Spleen (tissue), 11 donors: ENCODE results near the gene UXS1. TPM values are rescaled to one million over a fixed set of nuclear protein-coding genes. Genes with fewer than 3 reads are reported as not detected.

ENCODE experiments used
- DNase-seq: peaks from one replicate; pipeline ENCODE4 v3.0.0-alpha.2; 2020
- H3K27ac ChIP-seq, 8 donors: fragments of 200-600 bp; sonication (generic) in 7 of 8; 1 replicate in 4 of 8; 2 replicates in 4 of 8; pipeline versions ENCODE4 v1.5.0 to v1.8.0; 2016 to 2021; ENCODE audit warnings: inconsistent platforms in 4 of 8, mild to moderate bottlenecking in 4 of 8, moderate library complexity in 1 of 8
- H3K27me3 ChIP-seq, 7 donors: fragments of 200-600 bp; sonication (generic) in 6 of 7; replicated peaks in 1 of 7; 1 replicate in 4 of 7; 2 replicates in 3 of 7; pipeline versions ENCODE4 v1.5.0 to v1.8.0; 2016 to 2021; ENCODE audit warnings: inconsistent platforms in 3 of 7, mild to moderate bottlenecking in 1 of 7
- H3K36me3 ChIP-seq, 6 donors: fragments of 200-600 bp; sonication (generic) in 5 of 6; 1 replicate in 4 of 6; 2 replicates in 2 of 6; pipeline versions ENCODE4 v1.5.0 to v1.8.0; 2016 to 2021; ENCODE audit warnings: inconsistent platforms in 2 of 6
- H3K4me1 ChIP-seq, 6 donors: fragments of 200-600 bp; sonication (generic) in 5 of 6; 1 replicate in 3 of 6; 2 replicates in 3 of 6; pipeline versions ENCODE4 v1.5.0 to v1.8.0; 2016 to 2021; ENCODE audit warnings: inconsistent platforms in 3 of 6
- H3K4me3 ChIP-seq, 8 donors: fragments of 200-600 bp; sonication (generic) in 7 of 8; 1 replicate in 4 of 8; 2 replicates in 4 of 8; pipeline versions ENCODE4 v1.5.0 to v1.8.0; 2016 to 2021; ENCODE audit warnings: inconsistent platforms in 4 of 8, mild to moderate bottlenecking in 4 of 8, moderate library complexity in 2 of 8
- H3K9me3 ChIP-seq, 8 donors: fragments of 200-600 bp; sonication (generic) in 7 of 8; 1 replicate in 4 of 8; 2 replicates in 4 of 8; pipeline versions ENCODE4 v1.5.0 to v1.8.0; 2016 to 2021; ENCODE audit warnings: inconsistent platforms in 4 of 8
- CTCF ChIP-seq, 11 experiments: fragments of 200-600 bp in 7 of 11; fragments of 450-650 bp in 4 of 11; sonication (generic) in 4 of 11; IDR thresholded peaks in 8 of 11; conservative IDR thresholded peaks in 3 of 11; 1 replicate in 7 of 11; 2 replicates in 4 of 11; pipeline versions ENCODE4 v1.4.0 to v1.8.0; 2016 to 2021; ENCODE audit warnings: antibody characterized with exemption in 11 of 11, inconsistent platforms in 4 of 11, mild to moderate bottlenecking in 1 of 11
- POLR2A ChIP-seq, 3 donors: fragments of 450-650 bp; IDR thresholded peaks; one replicate each; pipeline ENCODE4 v1.5.1; 2017; ENCODE audit warnings: antibody characterized with exemption in 3 of 3, mild to moderate bottlenecking in 1 of 3
- POLR2AphosphoS5 ChIP-seq, 3 donors: sonication (generic); formaldehyde crosslinking; IDR thresholded peaks; one replicate each; pipeline ENCODE4 v1.5.1; 2017; ENCODE audit warnings: antibody characterized with exemption in 3 of 3
- WGBS, 5 donors: extraction: QIAGEN DNeasy Blood & Tissue Kit in 3 of 5; methylation state at CpG; one replicate each; pipeline versions ENCODE4 v1.1.5 to v1.1.7; 2013 to 2018; 5-methylcytosine and 5-hydroxymethylcytosine counted together
- intact Hi-C: fragments of 100-400 bp; cut with DNase I; formaldehyde crosslinking; loops from one replicate; pipeline ENCODE4 v1.15.0; 2023; ENCODE audit warnings: low total_unique reads
- polyA plus RNA-seq, 3 donors: library from polyadenylated mRNA; stranded (reverse); fragments of 200-250 nt; gene quantifications; one replicate each; pipeline ENCODE4 v1.2.1, GENCODE V29; 2013
- total RNA-seq, 7 donors: library from RNA; depleted of rRNA in 3 of 7; stranded (reverse); fragments of >200 nt in 3 of 7; fragmentation: NEBNext Ultra II Directional in 4 of 7; extraction: Animal tissue kit (Norgen Biotek cat#: 25700) in 4 of 7; gene quantifications; one replicate each; pipeline versions ENCODE4 v1.1.0 to v1.2.1, GENCODE V29; 2016 to 2021
- donor health status: healthy with polysubstance abuse.
- donor health status: DM: no; HTN: no; CAD: no; lungs with moderate emphysema.
- donor health status: DM: no; HTN: no; CAD: no.
- donor health status: Bipolar disorder and iron deficiency.
- donor health status: healthy.
- donor health status: DM: no; HTN: no; CAD: no.
- donor health status: DM: yes; HTN: yes; CAD: no.

Gene UXS1
- total and polyA plus RNA-seq, 10 donors: 9.5 to 60.1 (median 40.3) TPM

- DNase-seq: peak; percentile 92
- Histone ChIP-seq H3K4me1 (peaks cover 24 to 67% (median 53%) of the 10 kb centered on the region in 6 donors), H3K4me3 (peak overlapping the region; percentile 67 to 99 (median 94)), H3K27me3 (no peaks in the 10 kb centered on the region), H3K27ac (peak overlapping the region; percentile 30 to 93 (median 86)), H3K9me3 (no peaks in the 10 kb centered on the region), H3K36me3 (no peaks in the 10 kb centered on the region)
- TF ChIP-seq POLR2AphosphoS5 (IDR thresholded peaks at IDR 0.05) (peak in 1 of 3 donors; percentile 22), POLR2A (IDR thresholded peaks at IDR 0.05) (no peak)
- 1 to 4% (median 3%) methylated on average over 16 to 30 of the region's 30 CpGs for WGBS, 5 donors
- intact Hi-C loops: no loop called here
Observed at GRCh38 chr2:106192752-106193689, 1.1 kb downstream of the UXS1 start.

- no peak overlapping the region for H3K27ac ChIP-seq
- H3K27me3 ChIP-seq: no peaks in the 10 kb centered on the region
- no peaks in the 10 kb centered on the region for H3K9me3 ChIP-seq
- DNase-seq: no peak
- H3K4me3 ChIP-seq: no peak overlapping the region
- 82 to 92% (median 88%) methylated on average over 5 of the region's 5 CpGs for WGBS, 5 donors
- no peaks in the 10 kb centered on the region for H3K36me3 ChIP-seq
- H3K4me1 ChIP-seq: peaks cover 24 to 82% (median 58%) of the 10 kb centered on the region in 6 donors
- TF ChIP-seq CTCF (IDR thresholded peaks at IDR 0.05 in 8 of 11, conservative IDR thresholded peaks at IDR 0.05 in 3 of 11) (no peak), POLR2A (IDR thresholded peaks at IDR 0.05) (no peak), POLR2AphosphoS5 (IDR thresholded peaks at IDR 0.05) (no peak)
- intact Hi-C loops: no loop called here
Observed at GRCh38 chr2:106191511-106192016, 2.5 kb downstream of the UXS1 start.

- H3K9me3 ChIP-seq: no peaks in the 10 kb centered on the region
- H3K4me3 ChIP-seq: no peak overlapping the region
- DNase-seq: no peak
- no peaks in the 10 kb centered on the region for H3K27me3 ChIP-seq
- H3K4me1 ChIP-seq: peaks cover 23 to 88% (median 53%) of the 10 kb centered on the region in 6 donors
- peak overlapping the region; percentile 46 to 79 (median 70) for H3K27ac ChIP-seq
- TF ChIP-seq POLR2A (IDR thresholded peaks at IDR 0.05): no peak
- no peak for TF ChIP-seq POLR2AphosphoS5 (IDR thresholded peaks at IDR 0.05)
- TF ChIP-seq CTCF (IDR thresholded peaks at IDR 0.05 in 8 of 11, conservative IDR thresholded peaks at IDR 0.05 in 3 of 11): no peak
- WGBS, 5 donors: 72 to 78% (median 75%) methylated on average over 5 of the region's 5 CpGs
- no peaks in the 10 kb centered on the region for H3K36me3 ChIP-seq
- intact Hi-C loops: no loop called here
Observed at GRCh38 chr2:106189764-106190468, 4.2 kb downstream of the UXS1 start.

- Histone ChIP-seq H3K36me3 (no peaks in the 10 kb centered on the region), H3K27me3 (no peaks in the 10 kb centered on the region), H3K27ac (peak overlapping the region; percentile 46 to 79 (median 70)), H3K4me1 (peaks cover 22 to 90% (median 55%) of the 10 kb centered on the region in 6 donors), H3K4me3 (no peak overlapping the region), H3K9me3 (no peaks in the 10 kb centered on the region)
- intact Hi-C loops: no loop called here
- 24 to 46% (median 34%) methylated on average over 6 of the region's 6 CpGs for WGBS, 5 donors
- DNase-seq: no peak
- TF ChIP-seq POLR2A (IDR thresholded peaks at IDR 0.05) (no peak), POLR2AphosphoS5 (IDR thresholded peaks at IDR 0.05) (peak in 2 of 3 donors; percentile 39 to 52), CTCF (IDR thresholded peaks at IDR 0.05 in 8 of 11, conservative IDR thresholded peaks at IDR 0.05 in 3 of 11) (no peak)
Observed at GRCh38 chr2:106189325-106189724, 4.8 kb downstream of the UXS1 start.
